Mesenteric fat pad (tissue), 1 donor: ENCODE measurements around the gene ANO4. TPM values are rescaled to one million over a fixed set of nuclear protein-coding genes. Genes with fewer than 3 reads are reported as not detected.

Source experiments
- DNase-seq: peaks from one replicate; pipeline ENCODE4 v3.0.0-alpha.2; 2020; ENCODE audit warnings: low spot score
- total RNA-seq: library from RNA; stranded (reverse); fragmentation: NEBNext Ultra II Directional; extraction: Animal tissue kit (Norgen Biotek cat#: 25700); gene quantifications from one replicate; pipeline ENCODE4 v1.2.1, GENCODE V29; 2021
- donor health status: DM: yes; HTN: yes; CAD: no.

The ANO4 gene
- total RNA-seq, 1 donor from 2014 or later = 0.77 TPM

DNA sequence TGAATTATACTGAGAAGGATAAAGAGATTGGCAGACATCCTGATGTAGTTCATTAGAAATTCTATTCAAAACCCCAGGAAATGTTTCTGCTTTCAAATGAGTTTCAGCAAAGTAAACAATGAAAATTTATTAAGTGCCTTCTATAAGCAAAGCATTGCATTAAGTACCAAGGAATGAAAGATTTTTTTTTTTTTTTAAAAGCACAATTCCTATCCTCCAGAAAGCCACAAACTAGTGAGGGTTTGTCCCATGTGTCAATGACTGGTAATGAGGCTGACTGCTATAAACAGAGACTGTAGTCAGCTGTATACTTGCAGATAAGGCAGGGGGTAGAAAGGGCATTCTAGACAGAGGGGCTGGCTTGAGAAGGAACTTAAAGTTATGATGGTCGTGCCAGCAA is 6.7 kb downstream of the ANO4 start:
- no peak for DNase-seq

DNA sequence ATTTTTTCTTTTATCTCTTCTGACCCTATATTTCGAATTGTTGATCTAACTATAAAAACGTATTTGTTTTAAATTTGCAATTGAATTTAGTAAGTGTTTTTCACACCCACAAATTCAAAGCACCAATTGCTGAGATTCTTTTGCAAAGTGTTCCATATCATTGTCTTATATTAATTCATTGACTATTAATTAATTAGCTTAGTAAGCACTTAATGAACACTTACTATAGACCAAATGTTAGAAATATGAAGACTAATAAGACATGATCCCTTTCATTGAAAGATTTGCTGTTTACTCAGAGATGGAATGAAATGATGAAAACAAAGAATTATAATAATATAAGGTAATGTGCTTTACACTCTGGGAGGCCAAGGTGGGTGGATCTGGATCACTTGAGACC is 14.2 kb downstream of the ANO4 start:
- DNase-seq = no peak

DNA sequence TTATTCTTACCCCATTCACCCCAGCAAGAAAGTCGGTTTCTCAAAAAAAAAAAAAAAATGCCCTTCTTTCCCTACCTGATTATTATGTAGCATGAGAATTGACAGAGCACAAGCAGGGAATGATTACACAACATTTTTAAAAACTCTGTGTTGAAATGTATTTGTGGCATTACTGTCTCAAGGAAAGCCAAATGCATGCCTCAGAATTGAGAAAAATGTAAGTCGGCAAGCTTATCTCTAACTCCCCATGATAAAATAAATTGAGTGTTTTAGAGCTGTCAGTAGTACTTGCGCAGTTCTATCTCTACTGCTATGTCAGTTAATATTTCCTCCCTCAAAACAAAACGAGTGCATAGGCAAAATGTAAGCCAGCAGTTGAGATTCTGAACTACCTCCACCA is 25.7 kb downstream of the ANO4 start:
- no peak for DNase-seq

DNA sequence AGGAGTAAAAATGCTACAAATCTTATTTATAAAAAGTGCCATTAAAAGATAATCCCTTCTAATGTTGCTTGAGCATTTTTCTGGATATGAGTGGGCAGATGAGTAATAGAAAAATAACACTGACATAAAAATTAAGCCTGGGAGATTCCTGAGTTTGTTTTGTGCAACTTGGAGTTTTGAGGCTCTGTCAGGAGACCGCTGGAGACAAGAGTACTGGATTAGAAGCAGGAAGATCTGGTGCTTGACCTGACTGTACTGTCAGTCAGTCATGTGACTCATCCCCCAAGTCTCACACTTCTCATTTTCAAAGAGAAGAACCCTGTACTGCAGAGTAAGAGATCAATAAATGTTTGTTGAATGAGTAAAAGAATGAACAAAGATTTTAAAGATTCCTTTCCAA is 29.4 kb downstream of the ANO4 start:
- no peak for DNase-seq

DNA sequence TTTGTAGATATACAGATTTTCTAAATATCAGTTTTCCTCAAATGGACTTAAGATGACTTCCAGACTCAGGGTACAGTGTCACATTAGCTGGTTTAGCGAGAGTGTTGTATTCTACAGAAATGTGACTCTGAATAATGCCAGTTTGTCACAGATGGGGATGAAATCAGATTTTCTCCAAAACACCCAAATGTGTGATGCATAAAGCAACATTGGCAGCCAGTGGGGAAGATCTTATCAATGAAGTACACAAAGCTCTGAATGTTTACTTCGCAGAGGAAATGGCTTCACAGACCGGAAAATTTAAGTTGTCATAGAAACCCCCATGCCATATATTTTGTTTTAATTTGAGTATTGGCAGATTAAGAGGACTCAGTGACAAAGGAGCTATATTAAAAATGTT is 29.9 kb downstream of the ANO4 start:
- DNase-seq = no peak

DNA sequence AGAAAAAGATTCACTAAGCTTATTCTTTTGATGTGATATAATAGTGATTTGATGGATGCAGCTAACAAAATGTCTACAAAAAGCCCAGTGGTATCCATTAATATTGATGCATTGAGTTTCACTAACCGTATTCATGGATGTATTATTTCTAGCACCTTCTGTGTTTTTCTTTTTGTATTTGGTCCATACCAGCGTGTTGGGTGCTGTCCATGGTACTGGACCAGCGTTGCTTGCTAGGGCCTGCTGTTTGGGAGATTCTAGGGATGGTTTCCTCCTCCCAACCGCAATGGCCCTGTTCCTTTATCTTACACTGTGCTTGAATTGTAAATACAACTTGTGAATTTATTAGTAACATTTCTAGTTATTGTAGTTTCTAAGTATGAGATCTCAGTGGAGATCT is 31.7 kb downstream of the ANO4 start:
- no peak for DNase-seq

DNA sequence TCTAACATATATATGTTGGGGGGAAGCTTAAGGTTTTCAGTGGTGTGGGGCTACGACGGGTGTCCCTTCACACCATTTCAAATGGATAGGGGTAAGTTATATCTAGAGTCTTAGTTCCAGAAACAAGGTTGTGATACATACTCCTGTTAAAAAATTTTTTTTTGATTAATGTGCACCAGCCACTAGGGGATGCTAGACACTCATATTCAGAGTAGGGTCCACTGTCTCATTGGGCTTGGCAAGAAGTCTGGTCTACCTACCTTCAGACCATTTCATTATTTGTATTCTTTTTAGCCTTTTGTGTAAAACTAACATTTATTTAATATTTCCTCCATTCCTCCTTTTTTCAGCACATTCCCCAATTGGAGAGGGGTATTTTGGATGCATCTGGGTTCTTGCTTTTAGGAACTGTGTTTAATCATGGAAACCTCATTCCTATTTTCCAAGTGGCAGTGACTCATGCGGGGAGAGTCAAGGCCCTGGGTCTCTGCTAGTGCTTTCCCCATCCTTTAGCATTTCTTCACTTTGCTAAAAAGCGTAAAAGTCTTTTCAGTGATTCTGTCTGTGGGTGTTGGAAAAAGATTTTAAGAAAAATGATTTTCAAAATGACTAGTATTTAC is 33.4 kb downstream of the ANO4 start:
- DNase-seq = no peak

DNA sequence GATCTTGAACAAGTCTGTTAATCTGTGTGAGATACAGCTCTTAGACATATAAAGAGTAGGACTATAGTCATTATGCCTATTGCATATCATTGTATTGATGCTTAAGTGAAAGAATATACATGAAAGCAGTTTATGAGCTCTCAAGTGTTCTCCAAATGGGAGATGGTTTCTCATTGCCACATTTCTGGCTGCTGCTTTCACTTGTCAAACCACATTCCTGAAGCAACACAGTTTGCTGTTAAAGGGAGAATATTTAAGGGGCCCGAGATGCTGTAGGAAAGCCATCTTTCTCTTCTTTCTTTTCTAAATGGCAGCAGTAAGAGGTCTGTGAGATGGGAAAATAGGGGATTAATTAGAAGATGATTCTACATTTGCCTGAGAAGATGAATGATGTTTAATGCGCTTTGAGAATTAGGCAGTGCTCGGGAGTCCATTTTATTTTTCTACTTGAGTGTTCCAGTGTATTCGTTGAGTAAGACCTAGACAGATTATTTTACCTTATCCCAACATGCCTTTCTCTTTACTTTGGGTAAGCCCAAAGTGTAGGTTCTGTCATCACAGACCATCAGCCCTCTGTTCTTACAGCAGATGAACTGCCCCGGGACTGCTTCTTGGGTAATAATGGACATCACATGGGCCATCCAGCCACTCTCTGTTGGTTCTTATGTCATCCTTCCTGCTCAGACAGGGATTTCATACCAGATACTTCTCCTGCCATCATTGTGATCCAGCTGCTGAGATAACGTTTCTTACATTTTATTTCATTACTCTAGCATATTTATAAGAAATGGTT is 35.6 kb downstream of the ANO4 start:
- DNase-seq = no peak

DNA sequence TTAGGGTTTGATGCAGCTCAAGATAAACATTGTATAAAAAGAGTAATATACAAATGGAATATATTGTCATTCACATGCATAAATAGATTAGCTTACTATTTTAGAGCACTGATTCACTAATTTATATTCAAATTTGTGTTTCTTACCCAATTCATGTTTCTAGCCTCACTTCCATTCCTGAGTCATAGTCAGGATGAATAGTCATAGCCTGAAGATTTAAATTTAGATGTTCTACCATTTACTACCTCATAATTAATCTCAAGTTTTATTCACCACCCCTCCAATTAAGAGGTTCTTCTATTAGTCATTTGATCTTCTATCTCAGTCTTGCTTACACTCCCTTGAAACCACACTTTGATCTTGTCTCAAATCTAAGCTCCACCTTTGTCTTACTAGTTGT is 38.7 kb downstream of the ANO4 start:
- no peak for DNase-seq

DNA sequence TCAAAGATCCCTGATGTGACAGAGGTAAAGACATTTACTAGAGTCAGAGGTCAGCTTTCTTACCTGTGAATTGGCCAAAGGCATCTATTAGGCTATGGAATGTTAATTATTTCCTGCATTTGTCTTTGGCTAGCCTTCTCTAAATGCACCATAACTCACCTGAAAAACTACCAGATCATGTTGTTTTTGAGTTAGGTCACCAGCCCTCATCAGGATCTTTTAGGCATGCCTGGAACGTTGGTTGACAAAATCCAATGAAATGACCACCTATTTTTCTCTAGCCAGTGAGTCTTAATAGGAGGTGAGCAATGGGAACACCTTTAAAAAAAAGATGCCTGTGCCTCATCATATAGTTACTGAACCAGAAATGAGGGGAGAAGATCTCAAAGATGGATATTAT is 46.2 kb downstream of the ANO4 start:
- no peak for DNase-seq

DNA sequence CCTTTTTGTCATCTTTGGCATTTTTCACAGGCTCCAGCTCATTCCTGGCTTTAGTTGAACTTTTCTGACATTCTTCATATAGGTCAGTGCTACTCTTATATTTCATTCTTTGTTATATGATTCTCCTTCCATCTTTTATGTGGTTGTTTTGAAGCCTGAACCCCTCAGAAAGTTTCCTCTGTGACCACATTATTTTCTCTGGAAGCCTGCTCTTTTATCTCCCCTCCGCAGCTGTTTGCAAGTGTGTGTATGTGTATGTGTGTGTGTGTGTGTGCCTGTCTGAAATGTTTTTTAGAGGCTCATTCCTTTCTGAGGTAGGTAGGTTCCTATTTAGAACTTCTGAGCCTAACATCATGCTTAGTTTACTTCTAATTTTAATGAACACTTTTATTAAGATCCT is 47.6 kb downstream of the ANO4 start:
- DNase-seq = no peak

DNA sequence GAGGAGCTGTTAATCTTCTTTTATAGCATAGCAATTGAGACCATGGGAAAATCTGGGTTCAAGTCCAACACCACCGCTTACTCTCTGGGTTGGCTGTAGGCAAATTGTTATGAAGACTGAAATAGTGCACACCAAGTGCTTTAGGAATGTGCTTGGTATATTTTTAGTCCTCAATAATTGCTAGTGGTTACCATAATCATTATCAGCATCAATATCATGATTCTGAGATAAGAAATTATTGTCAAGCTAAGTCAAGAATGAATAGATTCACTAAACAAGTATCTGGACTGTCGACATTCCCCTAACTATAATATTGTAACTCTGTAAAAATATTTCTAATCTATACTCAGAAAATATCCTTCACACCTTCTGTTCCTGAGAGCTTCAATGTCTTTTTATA is 48.5 kb downstream of the ANO4 start:
- no peak for DNase-seq

DNA sequence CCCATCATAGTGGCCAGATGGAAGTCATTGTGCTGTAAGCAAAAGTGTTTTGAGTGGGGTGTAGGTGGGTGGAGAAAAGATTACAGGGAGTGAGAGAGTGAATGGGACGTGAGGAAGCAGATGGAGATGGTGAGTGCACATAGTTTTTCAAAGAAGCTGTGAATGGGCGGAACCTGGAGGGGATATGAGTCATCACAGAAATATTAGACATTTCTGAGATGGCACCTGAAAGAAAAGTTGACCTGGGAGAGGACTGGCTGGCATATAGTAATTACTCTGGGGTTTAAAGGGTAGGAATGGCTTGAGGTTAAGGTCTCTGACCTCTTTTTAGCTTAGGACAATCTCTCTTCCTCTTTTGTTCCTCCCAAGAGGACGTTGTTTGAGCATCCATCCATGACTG is 50.5 kb downstream of the ANO4 start:
- no peak for DNase-seq

DNA sequence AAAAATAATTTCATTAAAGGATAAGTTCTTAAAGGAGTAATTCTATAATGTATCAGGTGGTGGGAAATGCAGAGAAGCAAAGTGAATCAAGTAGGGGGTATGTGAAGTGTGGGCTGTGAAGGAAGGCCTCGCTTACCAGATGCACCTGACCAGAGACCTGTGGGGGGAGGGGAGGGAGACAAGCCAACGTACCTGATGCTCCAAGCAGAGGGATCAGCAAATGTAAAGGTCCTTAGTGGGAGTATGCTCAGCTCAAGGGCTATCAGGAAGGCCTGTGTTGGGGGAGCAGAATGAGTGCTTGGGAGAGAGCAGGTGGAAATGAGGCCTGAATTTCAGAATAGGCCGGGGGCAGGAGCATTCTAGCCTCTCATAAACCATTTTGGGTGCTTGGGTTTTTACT is 57.1 kb downstream of the ANO4 start:
- no peak for DNase-seq

DNA sequence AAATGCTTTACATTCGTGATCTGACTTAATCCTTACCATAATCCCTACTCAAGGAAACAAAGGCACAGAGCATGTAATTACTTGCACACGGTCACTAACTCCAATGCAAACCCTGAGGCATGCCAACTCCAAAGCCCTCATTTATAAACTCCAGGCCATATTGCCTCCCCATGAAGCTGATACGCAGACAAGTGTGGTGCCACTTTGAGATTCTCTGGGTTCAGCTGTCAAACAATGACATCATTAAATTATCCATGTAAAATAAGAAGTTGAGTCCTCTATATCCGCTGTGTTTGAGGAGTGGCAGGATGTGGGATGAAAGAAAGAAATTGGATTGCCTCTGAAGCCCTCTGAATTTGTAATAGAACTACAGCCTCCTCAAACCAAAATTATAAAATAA is 62.8 kb downstream of the ANO4 start:
- DNase-seq = no peak

DNA sequence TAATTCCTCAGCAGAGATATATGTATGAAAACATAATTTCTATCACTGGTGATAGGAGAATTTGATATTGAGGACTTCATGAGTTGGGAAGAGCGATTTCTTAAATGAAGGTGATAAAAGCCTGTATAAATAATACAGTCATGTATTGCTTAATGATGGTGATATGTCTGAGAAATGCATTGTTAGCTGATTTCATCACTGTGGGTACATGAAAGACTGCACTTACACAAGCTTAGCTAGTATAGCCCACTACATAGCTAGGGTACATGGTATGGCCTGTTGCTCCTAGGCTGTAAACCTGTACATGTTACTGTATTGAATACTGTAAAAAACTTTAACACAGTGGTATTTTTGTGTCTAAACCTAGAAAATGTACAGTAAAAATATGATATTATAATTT is 63.4 kb downstream of the ANO4 start:
- no peak for DNase-seq

DNA sequence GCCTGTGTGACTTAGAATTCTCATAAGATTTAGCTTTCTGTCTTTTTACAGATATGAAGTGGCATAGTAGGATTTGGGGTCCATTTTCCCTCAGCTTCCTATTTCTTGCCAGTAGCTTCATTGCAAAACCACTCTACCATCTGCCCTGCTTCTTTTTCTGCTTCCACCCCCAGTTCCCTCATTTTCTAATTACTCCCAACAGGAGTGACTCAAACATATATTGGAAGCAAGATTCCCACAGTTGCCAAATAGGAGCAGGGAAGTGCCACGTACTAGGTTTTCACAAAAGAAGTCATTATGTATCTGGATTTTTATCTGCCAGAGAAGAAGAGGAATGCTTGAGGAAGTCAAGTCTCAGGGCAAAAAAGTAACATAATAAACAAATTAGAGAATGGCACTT is 64.1 kb downstream of the ANO4 start:
- DNase-seq = no peak

DNA sequence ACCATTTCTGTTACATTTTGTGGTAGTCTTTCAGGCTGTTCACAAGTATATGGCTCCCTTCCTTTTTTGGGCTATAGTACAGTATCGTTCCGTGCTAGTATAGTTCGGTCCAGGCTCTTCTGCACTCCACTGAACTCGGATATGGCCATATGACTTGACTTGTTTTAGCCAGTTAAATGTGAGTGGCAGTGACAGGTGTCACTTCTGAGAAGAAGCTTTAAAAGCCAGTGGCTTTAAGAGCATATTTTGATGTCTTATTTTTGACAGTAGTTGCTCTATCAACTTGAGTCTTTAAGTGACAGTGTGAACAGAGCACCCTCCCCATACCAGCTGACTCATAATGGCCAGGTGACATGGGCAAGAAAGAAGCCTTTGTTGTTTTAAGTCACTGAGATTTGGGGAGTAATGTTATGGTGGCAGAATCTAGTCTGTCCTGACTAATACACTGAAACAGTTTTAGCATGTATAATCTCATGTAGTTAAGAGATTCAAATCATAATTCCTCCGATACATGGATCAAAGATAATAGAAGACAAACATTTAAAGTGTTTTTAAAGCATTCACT is 64.6 kb downstream of the ANO4 start:
- no peak for DNase-seq

DNA sequence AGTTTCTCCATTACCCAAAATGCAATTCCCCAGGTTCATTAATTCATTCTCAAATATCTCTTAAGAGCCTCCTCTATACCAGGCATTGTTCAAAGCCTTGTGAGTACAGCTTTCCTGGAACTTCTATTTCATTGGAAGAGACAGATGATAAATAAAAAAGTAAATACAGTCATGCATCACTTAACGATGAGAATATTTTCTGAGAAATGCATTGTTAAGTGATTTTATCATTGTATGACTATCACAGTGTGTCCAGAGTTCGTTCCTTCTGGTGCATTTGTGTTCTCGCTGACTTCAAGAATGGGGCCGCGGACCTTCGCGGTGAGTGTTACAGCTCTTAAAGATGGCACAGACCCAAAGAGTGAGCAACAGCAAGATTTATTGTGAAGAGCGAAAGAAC is 66.0 kb downstream of the ANO4 start:
- no peak for DNase-seq

DNA sequence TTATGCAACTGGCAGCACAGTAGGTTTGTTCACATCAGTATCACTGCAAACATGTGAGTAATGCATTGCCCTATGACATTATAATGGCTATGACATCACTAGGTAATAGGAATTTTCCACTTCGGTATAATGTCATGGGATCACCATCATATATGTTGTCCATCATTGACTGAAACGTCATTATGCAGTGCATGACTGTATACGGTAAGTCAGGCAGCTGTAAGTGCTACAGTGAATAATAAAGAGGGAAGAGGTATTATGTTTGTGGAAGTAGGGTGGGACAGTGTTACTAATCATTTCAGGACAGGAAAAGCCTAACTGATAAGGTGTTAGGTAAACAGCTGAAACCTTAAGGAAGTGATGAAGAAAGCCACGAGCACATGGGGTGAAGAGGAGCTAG is 68.1 kb downstream of the ANO4 start:
- no peak for DNase-seq

DNA sequence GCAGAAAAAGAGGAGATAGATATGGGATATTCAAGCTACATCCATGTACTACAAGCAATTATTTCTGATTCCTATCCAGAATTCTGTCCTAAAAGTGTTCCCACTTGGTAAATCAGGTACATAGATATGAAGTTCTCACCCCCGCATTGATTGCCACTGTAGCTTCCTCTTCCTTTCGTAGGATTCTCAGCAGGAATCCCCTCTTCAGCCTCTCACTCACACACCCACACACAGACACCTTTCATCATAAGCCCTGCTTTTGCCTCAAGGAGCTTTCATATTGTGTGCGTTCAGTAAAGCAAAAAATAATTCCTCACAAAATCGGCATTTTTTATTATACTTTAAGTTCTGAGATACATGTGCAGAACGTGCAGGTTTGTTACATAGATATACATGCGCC is 69.8 kb downstream of the ANO4 start:
- no peak for DNase-seq

DNA sequence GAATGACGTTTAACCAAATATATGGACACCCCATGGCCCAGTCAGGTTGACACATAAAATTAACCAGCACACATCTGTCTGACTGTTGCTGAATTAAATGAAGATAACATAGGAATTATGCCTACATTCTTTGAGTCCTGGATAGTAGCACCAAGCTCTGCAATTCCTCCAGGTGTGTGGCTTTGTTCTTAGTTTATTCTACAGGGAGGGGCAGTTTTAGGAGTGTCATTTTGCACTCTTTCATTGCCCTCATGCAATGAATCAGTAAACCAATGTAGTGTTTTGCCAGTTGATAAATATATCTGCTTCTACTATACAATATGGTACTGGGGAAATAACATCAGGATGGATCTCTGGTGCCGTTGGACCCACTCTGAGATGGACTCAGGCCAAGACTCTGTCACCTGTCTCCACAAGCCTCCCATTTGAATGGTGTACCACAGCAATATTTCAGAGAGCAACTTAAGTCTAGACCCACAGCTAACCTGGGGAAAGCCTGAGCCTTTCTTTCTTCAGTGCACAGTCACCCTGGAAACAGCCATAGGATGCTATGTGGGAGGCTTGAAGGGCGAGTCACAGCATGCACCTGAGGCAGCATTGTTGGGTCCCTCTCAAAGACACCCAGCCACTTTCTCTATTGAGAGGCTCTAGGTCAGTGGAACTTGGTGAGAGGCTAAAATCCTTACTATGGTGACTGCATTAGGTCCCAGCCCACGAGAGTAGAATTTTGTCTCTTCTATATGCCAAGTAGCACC is 73.2 kb downstream of the ANO4 start:
- no peak for DNase-seq
